HG03342 (cell line): ENCODE measurements around the gene OPALIN.
"Not testable (repeated sequence)": the region's sequence is repeated elsewhere in the genome, so short reads cannot be mapped to it uniquely, and the experiment has no call there.

Experiments
- ATAC-seq: cut with Tn5 transposase; IDR thresholded peaks from one replicate; pipeline ENCODE4 v1.9.1; 2021; ENCODE audit warnings: mild to moderate bottlenecking, moderate library complexity; ENCODE audit not compliant: unreplicated experiment

The OPALIN gene

DNA sequence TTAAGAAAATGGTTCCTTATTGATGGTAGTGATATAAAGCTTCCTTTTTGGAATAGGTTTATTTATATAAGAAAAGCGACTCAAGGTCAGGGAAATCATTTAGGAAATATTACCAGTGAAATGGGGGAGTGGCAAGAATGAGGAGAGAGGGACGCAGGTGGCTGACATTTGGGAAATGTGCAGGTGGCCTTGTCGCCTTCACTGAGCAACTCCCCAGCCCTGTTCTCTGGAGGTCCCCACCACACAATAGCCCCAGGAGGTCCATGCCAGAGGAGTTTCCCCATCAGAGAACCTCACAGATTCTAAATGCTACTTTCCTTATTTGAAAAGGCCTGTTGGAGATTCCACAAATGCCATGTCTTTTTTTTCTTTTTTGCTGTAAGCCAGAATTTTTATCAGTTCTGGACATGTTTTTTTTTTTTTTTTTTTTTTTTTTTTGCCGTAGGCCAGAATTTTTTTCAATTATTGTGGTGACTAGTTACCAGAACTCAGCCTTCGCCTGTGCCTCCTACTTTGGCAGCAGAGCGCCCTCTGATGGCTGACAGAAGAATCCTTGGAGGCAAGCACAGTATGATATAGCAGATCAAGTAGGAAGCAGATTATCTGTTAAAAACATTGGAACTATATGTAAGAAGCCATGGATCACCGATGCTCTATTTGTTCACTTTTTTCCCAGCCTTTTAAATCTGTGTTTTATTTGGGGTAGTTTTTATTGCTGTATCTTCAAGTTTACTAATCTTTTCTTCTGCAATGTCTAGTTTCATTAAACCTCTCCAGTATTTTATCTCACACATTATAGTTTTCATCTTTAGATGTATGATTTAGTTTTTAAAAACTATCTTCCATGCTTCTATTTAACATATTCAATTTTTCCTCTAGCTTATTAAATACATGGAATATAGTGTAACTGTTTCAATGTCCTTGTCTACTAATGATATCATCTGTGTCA lies 18.6 kb downstream of the OPALIN start:
- peak; percentile 71 for ATAC-seq

DNA sequence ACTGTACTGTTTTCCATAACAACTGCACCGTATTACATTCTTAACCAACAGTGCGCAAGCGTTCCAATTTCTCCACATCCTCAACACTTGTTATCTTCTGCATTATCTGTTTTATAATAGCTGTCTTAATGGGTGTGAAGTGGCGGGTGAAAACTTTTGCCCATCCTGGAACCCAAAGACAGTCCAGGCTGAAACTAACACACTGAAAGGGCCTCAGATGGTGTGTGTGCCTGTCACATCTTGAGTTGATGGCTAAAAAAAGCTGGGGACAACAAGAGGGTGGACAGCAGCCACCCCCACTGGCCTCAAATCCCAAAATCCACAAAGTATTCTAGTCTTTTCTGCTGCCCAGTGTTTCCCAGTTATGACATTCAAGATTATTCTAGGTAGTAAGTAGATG lies 19.4 kb downstream of the OPALIN start:
- no peak for ATAC-seq

DNA sequence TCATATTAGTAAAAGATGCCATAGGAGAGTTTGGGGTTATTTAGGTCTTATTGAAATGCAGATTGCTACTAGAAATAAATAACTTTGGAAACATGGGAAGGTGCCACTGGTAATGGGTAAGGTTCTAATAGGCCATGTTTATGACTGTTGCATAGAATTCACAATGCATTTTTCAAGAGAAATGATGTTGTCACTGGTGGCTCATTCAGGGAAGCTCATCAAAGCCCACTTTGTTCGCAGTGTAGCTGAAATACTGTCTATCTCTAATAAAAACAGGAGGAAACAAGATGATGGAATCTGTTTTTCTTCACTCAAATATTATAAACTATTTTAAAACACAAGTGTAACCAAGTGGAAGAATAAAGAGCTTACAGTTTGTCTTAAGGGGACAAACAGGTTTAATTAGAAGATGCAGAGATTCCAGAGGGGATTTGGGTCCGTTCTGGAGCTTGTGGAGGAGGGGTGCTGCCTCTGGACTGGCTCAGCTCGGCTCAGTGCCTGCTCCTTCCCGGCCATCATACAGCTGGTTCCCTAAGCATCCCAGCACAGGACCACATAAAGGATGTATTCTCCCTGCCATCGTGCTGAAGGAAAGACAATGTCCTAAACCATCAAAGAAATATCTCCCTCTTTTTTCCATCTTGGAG lies 20.4 kb downstream of the OPALIN start:
- no peak for ATAC-seq

DNA sequence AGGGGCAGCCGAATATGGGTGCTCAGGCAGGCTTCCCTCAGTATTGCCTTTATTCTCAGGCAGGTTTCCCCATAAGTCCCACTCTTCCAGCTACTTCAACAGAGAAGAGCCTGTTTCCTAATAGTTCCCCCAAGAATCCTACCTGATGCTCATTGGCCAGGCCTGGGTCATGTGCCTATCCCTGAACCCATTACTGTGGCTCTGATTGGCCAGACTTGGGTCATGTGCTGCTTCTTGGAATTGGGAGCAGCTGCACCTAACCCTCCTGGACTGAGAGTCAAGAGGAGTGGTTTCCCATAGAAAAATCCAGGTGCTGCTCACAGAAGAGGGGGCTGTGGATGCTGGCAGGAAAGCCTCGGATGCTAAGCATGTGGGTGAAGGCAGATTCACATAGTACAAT lies 21.7 kb downstream of the OPALIN start:
- no peak for ATAC-seq

DNA sequence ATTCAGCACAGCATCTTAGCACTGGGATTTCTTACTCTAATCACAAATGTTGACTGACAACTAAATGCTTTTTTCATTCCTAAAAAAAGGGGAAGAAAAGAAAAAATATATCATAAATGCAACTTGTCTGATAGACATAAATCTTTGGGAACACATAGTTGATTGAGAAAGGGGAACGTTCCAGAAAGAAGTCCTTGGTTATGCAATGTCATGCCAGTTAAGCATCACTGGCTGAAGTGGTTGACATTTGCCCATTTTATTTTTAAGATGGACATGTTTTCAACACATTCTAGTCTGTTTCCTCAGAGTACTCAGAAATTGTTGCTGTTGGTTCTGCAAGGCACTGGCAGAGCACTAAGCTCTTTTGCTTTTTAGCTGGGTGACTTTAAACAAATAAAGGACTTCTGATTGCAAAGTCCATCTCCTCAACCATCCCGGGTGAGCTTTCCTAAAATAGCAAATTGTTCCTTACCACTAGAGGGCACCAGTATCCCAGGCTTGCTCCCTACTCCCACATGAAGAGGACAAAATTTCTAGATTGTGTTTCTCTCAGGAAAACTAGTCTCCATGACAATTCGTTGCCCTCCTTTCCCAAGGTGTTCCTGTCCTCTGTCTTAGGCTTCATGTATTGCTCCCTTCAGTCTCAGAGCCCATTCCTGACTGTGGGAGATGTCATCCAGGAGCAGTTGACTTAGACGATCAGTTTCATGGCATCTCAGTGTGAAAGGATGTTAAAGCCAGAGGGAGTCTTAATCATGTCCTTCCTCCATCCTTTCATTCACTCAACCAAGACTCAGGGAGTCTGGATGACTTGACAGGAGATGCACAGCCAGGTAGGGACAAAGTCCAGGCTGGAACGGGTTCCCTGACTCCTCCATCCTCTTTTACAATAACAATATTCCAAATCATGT lies 23.9 kb downstream of the OPALIN start:
- ATAC-seq = no peak

DNA sequence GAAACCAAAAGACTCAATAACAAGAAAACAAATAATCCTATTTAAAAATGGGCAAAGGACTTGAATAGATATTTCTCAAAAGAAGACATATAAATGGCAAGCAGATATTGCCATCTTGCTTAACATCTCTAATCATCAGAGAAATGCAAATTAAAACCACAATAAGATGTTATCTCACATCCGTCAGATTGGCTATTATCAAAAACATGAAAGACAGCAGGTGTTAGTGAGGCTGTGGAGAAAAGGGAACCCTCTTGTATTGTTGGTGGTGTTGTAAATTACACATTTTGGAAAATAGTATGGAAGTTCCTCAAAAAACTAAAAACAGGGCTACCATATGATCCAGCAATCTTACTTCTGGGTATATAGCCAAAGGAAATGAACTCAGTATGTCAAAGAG lies 25.7 kb downstream of the OPALIN start:
- no peak for ATAC-seq

DNA sequence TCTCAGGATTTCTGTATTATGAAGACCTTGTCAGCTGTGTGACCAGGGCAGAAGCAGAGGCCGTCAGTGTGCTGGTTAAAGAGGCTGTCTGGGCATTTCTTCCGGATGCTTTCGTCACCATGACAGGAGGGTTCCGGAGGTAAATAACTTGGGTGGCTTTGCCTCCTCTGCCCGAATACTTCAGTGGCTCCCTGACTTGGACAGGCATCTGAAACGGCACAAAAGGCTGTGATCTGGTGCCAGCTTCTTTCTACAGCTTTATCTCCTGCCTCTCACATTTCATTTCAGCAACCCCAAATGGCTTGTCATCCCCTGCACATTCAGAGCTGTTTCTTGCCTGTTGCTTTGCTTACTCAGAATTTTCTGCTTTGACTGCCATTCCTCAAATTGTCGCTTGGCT lies 31.3 kb downstream of the OPALIN start:
- ATAC-seq = no peak

DNA sequence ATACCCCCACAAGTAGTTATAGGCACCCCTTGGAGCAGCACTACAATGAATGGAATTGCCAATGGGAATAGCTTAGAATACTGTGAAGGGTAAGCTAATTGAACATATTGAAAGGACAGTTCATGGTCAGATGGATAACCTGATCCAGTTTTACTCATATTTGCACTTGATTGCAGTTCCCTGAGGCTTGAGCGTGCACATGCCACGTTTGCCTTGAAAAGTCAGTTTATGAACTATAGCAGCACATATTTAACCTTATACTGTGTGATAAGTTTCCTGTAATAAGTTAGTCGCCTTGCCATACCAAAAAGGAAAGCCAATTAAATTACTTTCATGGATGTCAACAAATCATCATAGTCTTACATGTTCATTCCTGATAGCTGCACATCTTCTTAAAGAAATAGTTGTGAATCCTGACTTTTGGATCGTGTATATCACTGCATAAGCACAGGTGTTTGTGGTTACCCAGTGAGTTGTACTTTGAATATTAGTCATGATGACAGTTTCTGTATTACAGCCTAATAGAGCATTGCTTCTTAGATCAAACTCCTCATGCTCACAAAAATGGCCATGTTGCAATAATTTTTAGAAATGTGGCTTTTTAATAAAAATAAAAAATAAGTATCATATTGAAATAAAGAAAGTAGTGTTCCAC lies 33.0 kb downstream of the OPALIN start:
- ATAC-seq = peak; percentile 97

DNA sequence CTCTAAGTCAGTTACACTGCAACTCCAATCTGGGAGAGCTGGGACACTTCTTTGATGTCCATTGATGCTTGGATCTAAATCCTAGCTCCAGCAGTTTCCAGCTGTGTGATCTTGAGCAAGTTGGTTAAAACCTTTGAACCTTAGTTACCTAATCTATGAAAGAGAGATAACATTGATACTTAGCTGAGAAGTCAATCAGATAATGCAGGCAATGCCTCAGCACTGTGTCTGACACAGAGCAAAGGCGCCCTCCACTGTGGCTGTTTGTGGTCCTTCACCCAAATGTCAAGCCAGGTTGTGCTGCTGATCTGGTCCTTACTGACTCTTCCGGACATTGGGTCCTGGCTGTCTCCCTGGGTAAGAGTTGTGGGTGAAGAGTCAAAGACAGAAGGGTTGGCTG lies 34.4 kb downstream of the OPALIN start:
- ATAC-seq = no peak

DNA sequence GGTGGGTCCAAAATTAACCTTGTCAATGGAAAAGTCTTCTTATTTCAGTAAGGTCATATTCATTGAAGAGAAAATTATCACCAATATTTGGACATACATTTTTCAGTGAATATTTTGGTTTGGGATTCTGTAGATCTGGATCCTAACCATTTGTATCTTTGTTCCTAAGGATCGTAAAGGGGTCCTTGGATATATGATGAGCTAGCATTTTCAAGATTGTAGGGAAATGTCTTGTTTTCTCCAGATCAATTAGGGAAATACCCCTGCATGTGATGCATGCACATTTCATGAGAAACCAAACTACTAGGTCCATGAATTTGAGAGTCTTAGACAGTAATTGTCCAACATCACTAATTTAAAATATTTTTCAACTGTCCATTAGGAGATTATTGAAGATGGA lies 36.5 kb downstream of the OPALIN start:
- ATAC-seq = no peak

DNA sequence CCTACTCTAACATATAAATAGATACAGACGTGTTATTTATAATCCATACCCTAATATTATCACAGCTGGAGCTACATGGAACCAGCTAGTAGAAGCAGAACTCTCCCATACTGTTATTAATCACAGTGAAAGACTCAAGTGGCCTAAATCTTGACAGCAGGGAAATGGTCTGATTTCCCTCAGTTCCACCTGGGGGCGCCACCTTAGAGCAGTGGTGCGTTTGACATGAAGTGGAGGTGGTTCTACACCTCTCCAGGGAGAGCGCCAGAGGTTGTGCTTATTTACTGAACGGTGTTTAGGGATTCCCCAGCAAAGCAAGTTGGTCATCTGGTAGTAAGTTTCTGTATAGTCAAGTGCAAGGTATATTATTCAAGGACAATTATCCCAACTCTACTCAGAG lies 37.0 kb downstream of the OPALIN start:
- ATAC-seq = no peak

DNA sequence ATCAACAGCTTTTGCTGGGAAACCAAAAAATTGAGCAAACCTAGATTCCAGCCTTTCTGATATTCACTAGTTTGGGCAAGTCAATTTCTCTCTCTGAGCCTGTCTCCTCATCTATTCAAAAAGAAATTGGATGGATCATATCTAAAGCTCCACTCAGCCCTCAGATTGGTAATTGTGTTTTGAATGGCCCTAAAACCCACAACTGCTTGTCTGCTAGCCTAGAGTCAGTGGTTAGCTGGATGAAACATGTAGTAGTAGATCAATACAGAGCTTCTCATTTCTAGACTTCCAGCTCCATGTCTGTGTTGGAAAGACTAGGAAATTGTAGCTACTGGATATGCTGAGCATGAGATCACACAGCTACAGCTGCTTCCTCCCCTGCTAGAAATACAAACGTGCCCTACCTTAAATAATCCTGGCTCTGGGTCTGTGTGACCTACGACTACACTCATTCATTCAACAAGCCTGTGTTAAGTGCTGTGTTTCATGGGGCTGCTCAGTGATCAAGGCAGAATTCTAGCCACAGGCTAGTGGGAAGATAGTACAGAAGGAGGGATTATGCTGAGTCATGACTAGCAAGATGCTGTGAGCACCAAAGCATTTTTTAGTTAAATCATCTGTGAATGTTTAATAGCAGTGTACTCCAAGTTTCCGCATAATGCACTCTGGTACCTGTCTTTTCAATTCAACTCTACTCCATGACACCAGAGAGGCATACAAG lies 38.9 kb downstream of the OPALIN start:
- no peak for ATAC-seq

DNA sequence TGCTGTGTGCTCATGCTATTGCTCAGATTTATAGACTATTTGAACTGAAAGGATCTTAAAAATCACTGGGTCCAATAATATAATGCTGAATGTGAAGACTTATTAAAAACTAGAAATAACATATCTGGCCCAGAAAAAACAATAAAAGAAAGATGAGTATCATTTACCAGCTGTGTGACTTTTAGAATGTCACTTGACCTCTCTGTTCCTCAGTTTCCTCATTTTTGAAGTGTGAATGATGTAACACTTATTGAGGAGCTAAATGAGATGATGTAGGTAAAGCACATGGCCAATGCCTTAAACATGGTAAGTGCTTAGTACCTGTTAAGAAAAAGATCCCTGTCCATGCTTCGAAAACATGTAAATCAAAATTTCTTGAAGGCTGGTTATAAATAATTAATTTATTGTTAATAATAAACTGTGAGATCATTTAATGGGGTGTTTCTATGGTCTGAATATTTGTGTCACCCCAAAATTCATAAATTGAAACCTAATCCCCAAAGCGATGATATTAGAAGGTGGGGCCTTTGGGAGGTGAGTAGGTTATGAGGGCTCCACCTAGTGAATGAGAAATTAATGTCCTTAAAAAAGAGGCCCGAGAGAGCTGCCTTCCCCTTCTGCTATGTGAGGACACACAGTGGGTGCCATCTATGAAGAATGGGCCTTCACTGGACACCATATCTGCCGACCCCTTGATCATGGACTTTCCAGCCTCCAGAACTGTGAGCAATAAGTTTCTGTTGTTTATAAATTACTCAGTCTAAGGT lies 41.6 kb downstream of the OPALIN start:
- no peak for ATAC-seq

DNA sequence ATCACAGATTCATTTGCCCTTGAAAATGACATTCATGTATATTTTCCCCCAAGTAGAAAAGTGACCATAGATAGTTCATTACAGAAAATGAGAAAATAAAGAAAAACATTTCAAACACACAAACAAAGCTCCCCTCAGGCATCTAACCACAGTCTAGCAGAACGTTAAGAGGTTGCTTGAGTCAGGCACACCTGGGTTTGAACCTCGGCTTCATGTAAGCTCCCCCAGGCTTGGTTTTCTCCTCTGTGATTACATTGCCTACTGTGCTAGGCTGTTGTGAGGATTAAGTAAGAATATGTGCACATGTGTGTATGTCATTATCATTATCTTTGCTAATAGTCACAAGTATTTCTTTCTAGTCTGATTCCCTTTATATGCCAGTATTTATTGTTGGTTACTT lies 45.5 kb downstream of the OPALIN start:
- ATAC-seq = no peak

DNA sequence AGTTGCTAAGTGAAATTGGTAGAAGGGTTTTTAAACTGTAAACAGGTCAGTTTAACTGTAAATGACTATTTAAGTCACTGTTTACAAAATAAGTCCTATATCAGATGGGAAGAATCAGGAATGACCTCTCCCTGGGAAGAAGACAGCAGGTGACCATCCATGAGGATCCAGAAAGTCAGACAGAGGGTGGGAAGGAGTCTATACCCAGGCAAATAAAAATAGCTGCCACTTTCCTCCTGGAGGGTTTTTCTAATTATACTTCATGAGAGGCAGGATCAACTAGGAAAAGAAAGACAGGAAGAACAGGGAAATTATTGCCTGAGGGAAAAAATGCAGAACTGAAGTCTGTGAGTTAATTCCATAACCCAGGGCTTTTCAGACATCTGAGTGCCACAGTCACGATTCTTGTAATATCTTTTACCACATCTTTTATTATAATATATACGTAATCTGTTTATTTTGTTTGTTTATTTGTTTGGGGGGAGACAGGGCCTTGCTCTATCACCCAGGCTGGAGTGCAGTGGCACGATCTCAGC lies 47.6 kb downstream of the OPALIN start:
- ATAC-seq = no peak

DNA sequence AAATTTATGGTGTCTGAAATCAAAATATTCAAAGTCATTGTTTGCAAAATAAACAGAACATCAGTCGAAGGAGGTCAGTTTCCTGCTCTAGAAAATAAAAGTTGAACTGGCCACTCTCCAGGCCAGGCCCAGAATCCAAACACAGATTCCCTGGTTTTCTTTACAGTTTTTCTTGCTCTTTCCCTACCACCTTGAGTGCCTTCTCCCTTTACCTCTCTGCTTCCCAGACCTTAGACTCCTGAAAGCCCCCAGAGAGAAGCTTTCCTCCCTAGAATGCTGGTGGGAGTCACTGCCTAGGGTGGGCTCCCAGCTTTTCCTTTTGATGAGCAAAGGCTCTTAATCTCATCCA lies 48.5 kb downstream of the OPALIN start:
- ATAC-seq = no peak

DNA sequence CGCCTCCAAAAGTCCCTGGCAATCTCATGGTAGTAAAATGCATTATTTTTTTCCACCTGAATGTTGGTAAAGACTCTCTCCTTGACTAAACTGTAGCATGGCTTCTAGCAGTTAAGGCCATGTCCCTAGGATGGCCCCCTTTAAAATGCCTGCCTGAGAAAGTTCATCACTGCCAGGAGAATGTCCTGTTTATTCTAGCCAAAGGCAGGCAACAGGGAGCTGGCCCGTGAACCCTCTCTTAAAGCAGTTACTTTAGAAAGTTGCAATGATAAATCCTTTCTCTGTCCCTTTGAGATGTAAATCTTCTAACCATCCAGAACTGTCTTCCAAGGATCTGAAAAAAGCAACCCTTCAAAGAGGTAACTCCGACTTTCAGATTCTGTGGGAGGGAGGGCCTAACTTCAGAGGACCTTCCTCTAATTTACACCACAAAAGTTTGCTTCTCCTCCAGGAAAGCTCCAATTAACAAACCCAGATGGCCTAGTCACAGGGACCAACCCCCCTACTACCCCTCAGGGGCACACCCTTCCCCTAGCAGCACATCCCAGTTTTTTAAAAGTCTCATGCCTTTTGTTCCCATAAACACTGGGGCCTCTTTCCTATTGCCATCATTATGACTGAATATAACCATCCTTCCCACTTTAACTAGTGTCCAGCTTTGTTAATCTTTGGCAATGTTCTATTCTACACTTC lies 49.0 kb downstream of the OPALIN start:
- no peak for ATAC-seq

DNA sequence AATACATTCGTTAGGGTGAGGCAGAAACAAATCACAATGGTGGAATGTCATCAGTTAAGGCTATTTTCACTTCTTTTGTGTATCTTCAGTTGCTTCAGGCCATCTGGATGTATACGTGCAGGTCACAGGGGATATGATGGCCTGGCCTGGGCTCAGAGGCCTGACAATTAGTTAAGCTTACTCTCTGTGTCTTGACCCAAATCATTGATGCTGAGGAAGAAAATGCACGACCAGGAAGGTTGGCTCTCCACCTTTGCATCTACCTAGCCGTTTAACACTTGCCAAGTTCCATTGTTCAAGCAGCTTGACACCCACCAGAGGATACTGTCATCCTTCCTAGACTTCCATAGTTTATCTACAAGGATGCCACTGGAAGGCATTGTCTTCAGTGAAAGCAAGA lies 49.9 kb downstream of the OPALIN start:
- not testable (repeated sequence) for ATAC-seq

DNA sequence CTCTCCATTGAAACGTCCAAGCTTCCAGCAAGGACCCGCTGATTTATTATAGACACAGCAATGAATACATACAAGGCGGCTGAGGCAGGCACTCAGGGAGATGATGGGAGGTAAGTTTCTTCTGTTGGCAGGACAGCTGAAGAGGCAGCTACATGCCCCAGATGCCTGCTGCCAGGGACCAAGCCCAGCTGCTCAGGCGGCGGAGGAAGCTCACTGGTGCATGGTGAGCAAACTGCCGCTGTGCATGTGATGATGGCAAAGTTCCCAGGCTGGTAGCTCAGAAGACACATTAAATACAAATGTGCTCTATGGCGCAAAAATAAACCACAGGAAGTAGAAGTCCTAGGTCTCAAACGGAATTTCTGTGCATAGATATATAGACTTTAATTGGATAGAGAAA lies 52.3 kb downstream of the OPALIN start:
- ATAC-seq = no peak
